HCT116 (cell line): ENCODE measurements around the gene ANO10.
"Not testable (repeated sequence)": the region's sequence is repeated elsewhere in the genome, so short reads cannot be mapped to it uniquely, and the experiment has no call there.

ENCODE experiments used
- EZH2 ChIP-seq: fragments of 200-600 bp; sonication (generic); IDR thresholded peaks from 2 replicates; pipeline ENCODE4 v1.6.1; 2017; ENCODE audit warnings: antibody characterized with exemption, mixed run types
- TF ChIP-seq, protein P1 (sequence below): IDR thresholded peaks from 2 replicates; pipeline ENCODE4 v1.6.1; 2011; ENCODE audit warnings: mild to moderate bottlenecking, low read length, moderate library complexity; ENCODE audit not compliant: insufficient replicate concordance; ENCODE audit errors: extremely low read depth

- TF ChIP-seq, protein P1, sequence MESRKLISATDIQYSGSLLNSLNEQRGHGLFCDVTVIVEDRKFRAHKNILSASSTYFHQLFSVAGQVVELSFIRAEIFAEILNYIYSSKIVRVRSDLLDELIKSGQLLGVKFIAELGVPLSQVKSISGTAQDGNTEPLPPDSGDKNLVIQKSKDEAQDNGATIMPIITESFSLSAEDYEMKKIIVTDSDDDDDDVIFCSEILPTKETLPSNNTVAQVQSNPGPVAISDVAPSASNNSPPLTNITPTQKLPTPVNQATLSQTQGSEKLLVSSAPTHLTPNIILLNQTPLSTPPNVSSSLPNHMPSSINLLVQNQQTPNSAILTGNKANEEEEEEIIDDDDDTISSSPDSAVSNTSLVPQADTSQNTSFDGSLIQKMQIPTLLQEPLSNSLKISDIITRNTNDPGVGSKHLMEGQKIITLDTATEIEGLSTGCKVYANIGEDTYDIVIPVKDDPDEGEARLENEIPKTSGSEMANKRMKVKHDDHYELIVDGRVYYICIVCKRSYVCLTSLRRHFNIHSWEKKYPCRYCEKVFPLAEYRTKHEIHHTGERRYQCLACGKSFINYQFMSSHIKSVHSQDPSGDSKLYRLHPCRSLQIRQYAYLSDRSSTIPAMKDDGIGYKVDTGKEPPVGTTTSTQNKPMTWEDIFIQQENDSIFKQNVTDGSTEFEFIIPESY = not testable (repeated sequence)
- TF ChIP-seq EZH2 = not testable (repeated sequence)
These were observed 77.5 kb downstream of the ANO10 start for GRCh38 chr3:43544277-43544676.
